HG02610 (cell line): ENCODE data around the gene SUSD5.
"Not testable (repeated sequence)": the region's sequence is repeated elsewhere in the genome, so short reads cannot be mapped to it uniquely, and the experiment has no call there.

ENCODE experiments used
- ATAC-seq: cut with Tn5 transposase; IDR thresholded peaks from one replicate; pipeline ENCODE4 v1.9.1; 2021; ENCODE audit warnings: mild to moderate bottlenecking, moderate library complexity; ENCODE audit not compliant: unreplicated experiment

Gene SUSD5

DNA sequence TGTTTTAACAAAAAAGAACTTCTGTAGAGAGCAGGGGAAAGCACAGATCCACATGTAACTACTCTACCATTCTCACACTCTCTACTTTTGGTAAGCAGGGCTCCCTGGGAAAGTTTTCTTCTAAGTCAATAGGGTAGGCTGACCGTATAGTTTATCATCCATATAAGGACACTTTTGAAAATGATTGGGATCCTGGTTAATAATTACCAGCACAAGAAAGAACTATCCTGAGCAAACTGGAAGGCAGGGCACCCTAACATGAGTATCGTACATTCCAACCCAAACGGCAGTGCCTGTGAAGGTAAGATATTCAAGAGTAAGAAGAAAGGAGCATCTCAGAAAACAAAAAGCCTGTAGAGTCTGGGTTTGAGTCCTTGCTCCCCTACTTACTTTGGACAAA, 22.1 kb downstream of the SUSD5 start:
- no peak for ATAC-seq

DNA sequence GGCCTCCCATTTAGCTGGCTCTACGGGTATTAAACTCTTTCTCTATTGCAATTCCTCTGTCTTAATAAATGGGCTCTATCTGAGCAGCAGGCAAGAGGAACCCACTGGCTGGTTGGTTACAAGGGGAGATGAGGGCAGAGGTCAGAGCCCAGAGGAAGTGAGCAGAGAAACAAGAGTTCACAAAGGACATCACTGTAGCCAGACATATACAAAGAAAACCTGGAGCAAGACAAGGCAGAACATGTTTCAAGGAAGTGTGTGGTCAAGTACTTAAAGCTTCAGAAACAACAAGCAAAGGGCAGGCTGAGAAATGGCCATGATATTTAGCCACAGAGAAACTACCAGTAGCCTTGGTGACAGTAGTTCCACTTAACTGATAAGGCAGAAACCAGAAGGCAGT, 24.3 kb downstream of the SUSD5 start:
- ATAC-seq, result no peak

DNA sequence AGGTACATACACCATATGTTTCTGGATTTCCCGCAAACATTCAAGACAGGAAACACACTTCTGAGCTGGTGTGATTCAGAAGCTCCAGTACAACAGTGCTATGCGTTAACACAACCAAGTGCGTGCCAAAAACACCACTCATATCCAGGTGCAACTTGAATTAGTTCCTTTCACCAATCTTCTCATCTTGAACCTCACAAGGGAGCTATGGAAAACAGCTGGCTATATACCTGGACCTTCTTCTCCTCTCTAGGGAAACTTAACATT, 31.3 kb downstream of the SUSD5 start:
- no peak for ATAC-seq

DNA sequence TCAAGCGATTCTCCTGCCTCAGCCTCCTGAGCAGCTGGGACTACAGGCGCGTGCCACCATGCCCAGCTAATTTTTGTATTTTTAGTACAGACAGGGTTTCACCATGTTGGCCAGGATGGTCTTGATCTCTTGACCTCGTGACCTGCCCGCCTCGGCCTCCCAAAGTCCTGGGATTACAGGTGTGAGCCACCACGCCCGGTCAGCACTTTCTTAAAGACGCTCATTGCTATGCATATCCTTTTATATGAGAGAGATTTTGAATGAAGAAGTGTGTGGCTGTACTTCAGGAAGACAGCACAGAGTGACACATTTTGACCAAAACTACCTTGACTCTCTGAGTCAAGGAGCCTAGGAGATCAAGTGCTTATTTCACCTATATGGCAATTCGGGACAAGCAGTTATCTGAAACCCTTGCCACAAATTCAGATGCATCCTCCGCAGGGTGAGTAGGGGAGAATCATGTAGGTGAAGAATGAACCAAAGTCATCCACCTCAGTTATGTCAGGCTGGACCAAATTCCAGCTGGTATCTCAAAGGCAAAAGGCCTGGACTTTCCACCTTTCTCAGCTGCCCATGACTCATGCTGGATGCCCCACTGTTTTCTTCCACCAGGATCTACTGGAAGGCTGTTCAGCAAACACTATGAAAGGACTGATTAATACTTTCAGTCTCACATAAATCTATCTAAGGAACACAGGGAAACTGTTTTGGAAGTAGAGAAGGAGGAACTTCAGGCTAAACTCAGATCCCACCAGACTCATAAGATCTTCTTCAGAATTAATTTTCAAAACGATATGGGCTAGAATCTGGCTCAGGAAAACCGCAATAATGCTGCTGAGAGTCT, 31.9 kb downstream of the SUSD5 start:
- no peak for ATAC-seq

DNA sequence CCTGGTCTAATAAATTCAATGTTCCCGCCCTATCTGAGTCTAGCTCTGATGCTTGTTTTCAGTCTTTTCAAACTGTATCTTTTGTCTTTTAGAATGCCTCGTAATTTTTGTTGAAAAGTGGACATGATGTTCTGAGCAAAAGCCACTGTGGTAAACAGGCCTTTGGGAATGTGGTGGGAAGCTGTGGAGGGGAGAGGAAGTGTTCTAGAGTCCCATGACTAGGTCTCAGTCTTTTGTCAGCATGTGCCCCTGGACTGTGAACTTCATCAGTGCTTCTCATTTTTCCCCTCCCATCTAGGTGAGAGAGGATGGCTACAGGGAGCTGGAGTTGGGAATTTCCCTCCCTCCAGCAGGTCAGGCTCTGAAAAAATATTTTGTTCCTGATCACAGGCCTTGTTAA, 33.7 kb downstream of the SUSD5 start:
- no peak for ATAC-seq

DNA sequence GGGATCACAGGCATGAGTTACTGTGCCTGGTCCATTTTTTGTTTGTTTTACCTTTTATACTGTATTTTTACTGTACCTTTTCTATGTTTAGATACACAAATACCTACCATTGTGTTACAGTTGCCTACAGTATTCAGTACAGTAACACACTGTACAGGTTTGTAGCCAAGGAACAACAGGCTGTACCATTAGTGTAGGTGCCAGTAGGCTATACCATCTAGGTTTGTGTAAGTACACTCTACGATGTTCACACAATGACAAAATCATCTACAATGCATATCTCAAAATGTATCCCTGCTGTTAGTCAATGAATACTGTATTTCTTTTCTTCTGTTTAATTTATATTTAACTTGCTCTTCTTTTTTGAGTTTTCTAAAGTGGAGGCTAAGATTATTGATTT, 37.0 kb downstream of the SUSD5 start:
- ATAC-seq, result not testable (repeated sequence)

DNA sequence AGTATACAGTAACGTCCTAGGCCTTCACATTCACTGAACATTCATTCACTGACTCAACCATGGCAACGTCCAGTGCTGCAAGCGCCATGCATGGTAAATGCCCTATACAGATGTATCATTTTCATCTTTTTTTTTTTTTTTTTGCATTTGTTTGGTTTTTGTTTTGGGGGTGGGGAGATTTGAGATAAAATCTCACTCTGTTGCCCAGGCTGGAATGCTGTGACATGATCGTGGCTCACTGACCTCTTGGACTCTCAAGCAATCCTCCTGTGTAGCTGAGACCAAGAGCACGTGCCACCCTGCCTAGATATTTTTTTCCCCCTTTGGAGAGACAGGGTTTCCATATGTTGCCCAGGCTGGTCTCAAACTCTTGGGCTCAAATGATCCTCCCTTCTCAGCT, 37.4 kb downstream of the SUSD5 start:
- ATAC-seq, result no peak

DNA sequence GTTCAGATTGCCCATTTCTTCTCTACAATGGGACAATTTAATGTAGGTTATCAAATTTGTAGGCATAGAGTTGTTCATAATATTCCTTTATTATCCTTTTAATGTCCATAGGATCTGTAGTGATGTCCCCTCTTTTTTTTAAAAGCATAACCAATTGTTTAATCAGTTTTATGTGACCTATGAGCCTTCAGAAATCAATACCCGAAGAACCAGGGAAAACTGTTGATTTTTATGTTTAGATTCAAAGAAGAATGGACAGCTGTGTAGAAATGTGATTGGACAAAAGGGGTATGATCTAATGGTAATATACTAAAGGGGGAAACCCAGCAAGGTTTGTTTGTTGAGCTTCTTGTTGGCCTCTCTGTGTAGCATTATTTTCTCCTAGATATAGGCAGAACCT, 39.5 kb downstream of the SUSD5 start:
- no peak for ATAC-seq

DNA sequence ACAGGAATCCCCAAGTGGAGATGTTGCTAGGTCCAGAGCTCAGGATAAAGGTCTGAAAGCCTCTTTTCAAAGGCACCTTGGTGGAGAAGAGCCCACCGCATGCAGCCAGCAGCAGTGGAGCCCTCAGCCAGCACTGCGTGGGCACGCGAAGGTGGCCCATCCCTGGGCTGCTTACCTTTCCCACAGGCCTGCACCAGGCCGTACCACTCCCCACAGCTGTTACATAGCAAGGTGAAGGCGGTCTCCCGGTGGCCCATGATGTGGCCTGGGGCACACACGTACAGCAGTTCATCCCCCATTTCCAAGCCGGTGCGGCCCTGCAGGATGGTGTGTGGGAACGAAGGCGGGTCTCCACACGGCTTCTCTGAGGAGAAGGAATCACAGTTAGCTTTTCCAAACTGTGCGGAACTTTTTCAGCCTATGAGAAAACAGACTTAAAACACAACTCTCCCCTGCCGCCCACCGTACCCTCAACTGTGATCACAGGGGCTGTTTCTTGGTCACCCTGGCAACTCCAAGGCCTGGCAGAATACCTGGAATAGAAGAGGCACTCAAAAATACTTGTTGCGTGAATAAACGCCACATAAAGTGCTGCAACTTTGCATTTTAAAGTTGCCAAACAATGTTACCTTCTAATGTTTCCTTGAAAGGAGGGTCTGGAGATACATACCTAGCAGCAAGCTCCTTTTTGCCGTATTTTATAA, 43.7 kb downstream of the SUSD5 start:
- ATAC-seq, result no peak

DNA sequence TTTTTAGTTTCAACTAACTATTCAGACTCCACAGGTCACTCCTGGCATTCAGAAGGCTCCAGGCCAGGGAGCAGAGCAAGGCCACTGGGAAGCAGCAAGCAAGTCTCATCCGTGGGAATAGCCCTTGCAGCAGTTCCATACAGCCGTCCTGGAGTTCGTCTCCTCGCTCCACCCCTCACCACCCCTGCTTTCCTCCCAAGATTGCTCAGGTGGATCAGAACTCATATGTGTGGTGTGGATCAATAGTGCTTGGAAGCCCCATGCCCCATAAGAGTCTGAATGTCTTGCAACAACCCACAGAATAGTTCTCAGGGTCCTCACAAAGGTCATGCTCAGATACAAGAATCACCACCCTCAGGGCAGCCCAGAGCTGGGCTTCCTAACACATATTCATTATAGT, 44.5 kb downstream of the SUSD5 start:
- no peak for ATAC-seq

DNA sequence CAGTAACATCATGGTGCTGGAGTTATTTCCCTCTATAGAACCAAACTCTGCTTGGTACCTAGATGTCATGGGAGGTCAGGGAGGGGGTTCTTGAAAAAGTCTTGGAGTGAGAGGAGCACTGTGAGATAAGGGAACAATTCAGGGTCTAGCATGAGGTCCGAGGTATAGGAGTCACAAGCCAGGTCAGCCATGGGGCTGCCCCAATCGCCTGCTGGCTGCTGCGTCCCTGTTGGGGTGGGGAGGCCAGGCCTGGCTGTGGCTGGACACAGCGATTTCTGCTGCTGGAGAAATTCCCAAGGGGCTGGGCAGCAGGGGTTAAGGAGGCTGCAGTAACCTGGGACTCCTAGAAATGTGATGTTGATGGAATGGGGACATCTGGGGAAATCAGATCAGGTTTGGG, 44.9 kb downstream of the SUSD5 start:
- no peak for ATAC-seq

DNA sequence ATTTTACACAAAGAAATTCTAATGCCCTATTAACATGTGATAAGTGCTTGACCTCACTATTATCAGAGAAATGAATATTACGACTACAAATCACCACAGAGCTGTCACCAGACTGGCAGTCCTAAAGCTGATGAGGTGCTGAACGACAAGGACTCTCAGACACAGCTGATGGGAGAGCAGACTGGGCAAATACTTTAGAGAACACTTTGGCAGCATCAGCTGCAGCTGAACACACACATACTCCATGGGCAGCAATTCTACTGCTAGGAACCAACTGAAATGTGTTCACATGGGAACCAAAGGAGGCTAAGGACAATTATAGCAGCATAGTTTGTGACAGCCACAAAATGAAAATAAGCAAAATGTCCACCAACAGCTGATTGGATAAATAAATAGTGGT, 45.5 kb downstream of the SUSD5 start:
- no peak for ATAC-seq

DNA sequence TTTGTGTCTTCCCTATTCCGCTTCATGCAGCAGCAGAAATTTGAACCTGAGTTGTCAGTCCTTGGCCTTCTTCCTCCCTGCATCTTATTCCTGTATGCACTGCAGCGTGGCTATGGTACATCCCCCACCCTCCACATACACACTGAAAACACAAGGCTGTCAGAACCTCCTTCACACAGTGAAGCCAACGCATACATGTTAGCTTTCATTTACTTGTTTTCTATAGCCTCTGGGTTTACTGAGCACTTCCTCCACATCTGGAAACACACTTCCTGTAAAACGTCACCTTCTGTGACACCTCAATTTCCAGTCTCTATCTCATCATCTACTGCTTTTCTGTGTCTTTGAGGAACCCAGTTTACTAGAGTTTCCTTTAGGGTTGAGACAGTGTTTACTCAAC, 47.0 kb downstream of the SUSD5 start:
- no peak for ATAC-seq

DNA sequence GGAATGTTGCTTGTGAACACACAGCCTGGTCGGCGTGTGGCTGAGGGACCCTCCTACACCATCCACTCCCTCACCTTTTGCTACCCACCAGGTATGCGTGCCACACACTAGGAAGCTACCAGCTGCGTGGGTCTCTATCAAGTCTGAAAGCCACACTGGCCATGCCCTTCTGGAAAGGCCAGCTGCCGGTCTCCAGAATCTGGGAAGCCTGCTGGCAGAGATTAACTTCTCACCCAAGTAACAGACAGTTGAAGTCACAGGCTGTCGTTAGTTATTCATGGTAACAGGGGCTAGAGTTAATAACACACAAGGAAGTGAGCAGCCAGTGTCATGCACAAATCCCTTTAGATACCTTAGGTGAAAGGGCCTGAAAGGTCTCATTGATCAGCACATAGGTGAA, 48.1 kb downstream of the SUSD5 start:
- ATAC-seq, result no peak

DNA sequence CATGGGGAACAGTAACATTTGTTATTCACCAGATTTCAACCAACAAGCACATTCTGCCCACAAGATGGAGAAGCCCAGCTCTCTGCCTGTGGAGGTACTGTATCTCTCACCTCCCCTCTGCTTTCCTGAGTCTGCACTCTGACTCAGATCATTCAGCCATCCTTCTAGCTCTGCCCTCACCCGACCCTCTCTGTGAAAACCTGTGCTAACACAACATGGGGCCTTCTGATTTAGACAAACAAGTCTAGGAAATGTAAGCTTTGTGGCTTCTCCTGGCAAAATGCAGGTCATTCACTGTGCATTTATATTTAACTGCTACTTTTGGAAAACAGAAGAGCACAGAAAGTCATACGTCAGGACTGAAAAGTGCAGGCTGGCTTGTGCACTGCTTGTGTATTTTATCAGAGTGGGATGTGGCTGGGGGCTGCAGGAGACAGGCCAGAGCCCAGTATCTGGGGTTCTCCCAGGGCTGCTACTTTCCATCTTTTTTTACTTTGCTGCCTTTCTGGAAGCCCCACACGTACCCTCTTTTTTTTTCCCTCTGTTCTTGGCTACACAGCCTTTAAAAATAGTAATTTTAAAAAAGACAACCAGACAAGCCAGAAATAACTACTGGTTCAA, 50.8 kb downstream of the SUSD5 start:
- ATAC-seq, result no peak

DNA sequence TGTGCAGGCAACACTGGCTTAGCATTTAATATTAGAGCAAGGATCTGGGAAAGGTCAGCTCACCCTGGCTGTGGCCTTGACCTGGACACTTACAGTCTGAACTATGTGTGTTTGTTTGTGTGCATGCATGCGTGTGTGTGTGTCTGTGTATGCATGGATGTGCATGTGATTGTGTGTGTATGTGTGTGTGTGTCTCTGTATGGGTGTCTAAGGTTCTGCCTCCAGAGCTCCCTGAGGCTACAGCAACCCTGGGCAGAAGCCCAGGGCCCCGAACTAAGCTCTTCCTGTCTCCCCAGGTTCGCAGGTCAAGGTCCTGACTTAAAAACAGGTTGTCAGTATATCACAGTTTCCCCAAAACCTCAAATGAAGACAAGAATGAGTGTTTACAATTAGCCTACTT, 51.3 kb downstream of the SUSD5 start:
- ATAC-seq, result no peak

DNA sequence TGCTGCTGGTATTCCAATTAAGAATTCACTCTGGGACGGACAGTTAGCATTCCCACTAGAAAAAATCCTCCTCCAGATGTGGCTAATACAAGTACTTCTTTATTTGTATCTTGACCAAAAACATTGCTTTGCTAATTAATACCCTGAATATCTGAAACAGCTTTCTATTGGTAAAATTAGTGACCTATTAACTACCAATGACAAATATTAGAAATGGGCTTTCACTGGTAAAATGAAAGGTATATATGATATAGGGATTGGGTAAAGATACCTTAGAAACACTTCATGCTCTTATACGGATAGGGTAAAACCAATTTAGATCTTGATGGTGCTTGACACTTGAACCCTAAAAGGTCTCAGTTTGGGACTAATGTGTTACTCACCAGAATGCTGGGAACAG, 52.5 kb downstream of the SUSD5 start:
- ATAC-seq, result no peak

DNA sequence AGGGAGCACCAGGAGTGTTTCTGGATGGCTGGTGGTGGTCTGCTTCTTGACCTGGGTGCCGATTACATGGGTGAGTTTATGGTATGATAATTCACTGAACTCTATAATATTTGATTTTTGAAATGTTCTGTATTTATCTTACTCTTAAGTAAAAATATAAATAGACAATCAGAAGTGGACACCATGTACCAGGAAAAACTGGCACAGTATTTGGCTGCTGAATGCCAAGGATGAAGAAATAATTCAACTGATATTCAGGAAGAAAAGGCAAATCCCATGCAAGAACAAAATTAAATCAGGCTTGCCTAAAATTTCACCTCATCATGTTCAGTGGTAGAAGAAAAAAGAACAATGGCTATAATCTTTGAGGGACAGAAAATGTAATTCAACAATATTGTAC, 53.2 kb downstream of the SUSD5 start:
- no peak for ATAC-seq

DNA sequence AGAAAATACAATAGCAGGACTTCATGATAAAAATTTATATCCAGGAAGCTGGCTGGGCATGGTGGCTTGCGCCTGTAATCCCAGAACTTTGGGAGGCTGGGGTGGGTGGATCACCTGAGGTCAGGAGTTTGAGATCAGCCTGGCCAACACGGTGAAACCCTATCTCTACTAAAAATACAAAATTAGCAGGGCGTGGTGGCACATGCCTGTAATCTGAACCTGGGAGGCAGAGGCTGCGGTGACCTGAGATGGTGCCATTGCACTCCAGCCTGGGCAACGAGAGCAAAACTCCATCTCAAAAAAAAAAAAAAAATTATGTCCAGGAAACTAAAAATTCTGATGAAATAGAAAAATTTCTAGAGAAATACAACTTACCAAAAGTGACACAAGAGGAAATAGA, 56.0 kb downstream of the SUSD5 start:
- not testable (repeated sequence) for ATAC-seq

DNA sequence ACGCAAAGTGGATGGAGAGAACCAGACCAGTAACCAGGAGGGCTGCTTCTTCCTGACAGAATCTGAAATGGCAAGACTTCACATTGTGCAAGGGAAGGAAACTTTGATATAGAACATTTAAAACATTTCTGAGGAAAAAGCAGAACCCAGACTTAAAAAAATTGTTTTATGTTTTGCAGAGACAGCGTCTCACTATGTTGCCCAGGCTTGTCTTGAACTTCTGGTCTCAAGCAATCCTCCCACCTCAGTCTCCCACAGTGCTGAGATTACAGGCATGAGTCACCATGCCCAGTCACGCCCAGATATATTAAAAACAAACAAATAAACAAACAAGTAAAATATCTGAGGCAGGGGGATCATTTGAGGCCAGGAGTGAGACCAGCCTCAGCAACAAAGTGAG, 58.6 kb downstream of the SUSD5 start:
- no peak for ATAC-seq

DNA sequence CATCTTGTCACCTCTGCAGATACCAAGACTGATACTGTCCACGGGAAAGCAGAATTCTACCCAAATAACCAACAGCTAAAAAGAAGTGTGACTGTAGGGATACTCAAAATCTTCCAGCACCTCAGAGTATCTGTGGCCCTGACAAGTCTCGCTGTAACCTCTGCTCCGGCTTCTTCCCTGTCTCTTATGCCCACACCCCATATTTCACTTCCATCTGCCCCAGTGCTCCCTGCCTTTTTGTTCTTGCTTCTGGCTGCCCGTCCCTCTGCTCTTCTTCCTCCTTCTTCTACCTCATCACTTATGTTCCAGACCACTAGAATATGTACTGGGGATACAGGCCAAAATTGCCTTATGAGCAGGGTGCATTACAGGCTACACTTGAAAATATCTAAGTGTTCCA, 59.4 kb downstream of the SUSD5 start:
- ATAC-seq, result no peak

DNA sequence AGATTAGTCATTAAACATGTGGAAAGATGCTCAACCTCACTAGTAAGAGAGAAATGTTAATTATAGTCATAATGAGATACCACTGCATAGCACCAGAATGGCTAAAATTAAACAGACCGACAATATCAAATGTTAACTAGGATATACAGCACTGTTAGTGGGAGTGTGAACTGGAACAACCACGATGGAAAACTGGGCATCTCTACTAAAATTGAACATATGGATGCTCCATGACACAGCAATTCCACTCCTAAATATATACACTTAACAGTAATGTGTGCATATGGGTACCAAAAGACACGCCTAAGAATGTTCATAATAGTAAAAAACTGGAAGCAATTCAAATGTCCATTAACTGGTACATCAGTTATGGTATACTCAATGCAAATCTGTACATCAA, 63.3 kb downstream of the SUSD5 start:
- ATAC-seq, result no peak
